HepG2 (cell line): ENCODE measurements around the gene RABEPK. TPM values are rescaled to one million over a fixed set of nuclear protein-coding genes. Genes with fewer than 3 reads are reported as not detected.

Source experiments
- ARNT ChIP-seq: fragments of 450-650 bp; IDR thresholded peaks from 2 replicates; pipeline ENCODE4 v1.6.1; 2017
- ATF3 ChIP-seq: sonication (generic); formaldehyde crosslinking; IDR thresholded peaks from 2 replicates; pipeline ENCODE4 v1.4.0; 2020; ENCODE audit warnings: missing genetic modification reagents
- CSRNP1 ChIP-seq: sonication (generic); formaldehyde crosslinking; IDR thresholded peaks from 2 replicates; pipeline ENCODE4 v1.8.1; 2023; ENCODE audit warnings: mild to moderate bottlenecking, missing genetic modification reagents
- FOXA3 ChIP-seq: IDR thresholded peaks from 2 replicates; pipeline ENCODE4 v1.6.1; 2016; ENCODE audit warnings: missing genetic modification reagents, missing compliant biosample characterization
- HDAC6 ChIP-seq: fragments of 200-600 bp; sonication (generic); IDR thresholded peaks from 2 replicates; pipeline ENCODE4 v1.7.0; 2017; ENCODE audit warnings: mild to moderate bottlenecking, antibody characterized with exemption, low read length, low read depth
- HMG20B ChIP-seq: conservative IDR thresholded peaks from 2 replicates; pipeline ENCODE4 v1.6.1; 2016; ENCODE audit warnings: missing genetic modification reagents, missing compliant biosample characterization
- KDM3A ChIP-seq: IDR thresholded peaks from 2 replicates; pipeline ENCODE4 v1.6.1; 2018; ENCODE audit warnings: low read depth, missing compliant biosample characterization
- MED13 ChIP-seq: sonication (generic); formaldehyde crosslinking; IDR thresholded peaks from 2 replicates; pipeline ENCODE4 v1.5.0; 2020; ENCODE audit warnings: missing genetic modification reagents
- NR2C2 ChIP-seq: sonication (generic); formaldehyde crosslinking; IDR thresholded peaks from 2 replicates; pipeline ENCODE4 v1.4.0; 2020; ENCODE audit warnings: missing genetic modification reagents, mild to moderate bottlenecking, moderate library complexity, borderline replicate concordance
- PTBP1 ChIP-seq: fragments of 200-400 bp; formaldehyde crosslinking; IDR thresholded peaks from 2 replicates; pipeline ENCODE4 v1.6.1; 2018; ENCODE audit warnings: low read length, low read depth; ENCODE audit not compliant: poor library complexity, severe bottlenecking
- SALL1 ChIP-seq: sonication (generic); formaldehyde crosslinking; IDR thresholded peaks from 2 replicates; pipeline ENCODE4 v1.8.0; 2022; ENCODE audit warnings: mild to moderate bottlenecking, missing genetic modification reagents
- SMC3 ChIP-seq: IDR thresholded peaks from 2 replicates; pipeline ENCODE4 v1.6.1; 2011; ENCODE audit warnings: low read length, improper control_type of control experiment
- SP4 ChIP-seq: sonication (generic); formaldehyde crosslinking; IDR thresholded peaks from 2 replicates; pipeline ENCODE4 v1.8.1; 2023; ENCODE audit warnings: mild to moderate bottlenecking, missing genetic modification reagents
- TRIM22 ChIP-seq: fragments of 450-650 bp; IDR thresholded peaks from 2 replicates; pipeline ENCODE4 v1.6.1; 2017
- ZBTB8A ChIP-seq: sonication (generic); formaldehyde crosslinking; IDR thresholded peaks from 2 replicates; pipeline ENCODE4 v1.4.0; 2020; ENCODE audit warnings: mild to moderate bottlenecking, low read depth, missing genetic modification reagents, borderline replicate concordance
- ZNF557 ChIP-seq: sonication (generic); formaldehyde crosslinking; IDR thresholded peaks from 2 replicates; pipeline ENCODE4 v1.4.0; 2020; ENCODE audit warnings: missing genetic modification reagents
- ZNF558 ChIP-seq: sonication (generic); formaldehyde crosslinking; IDR thresholded peaks from 2 replicates; pipeline ENCODE4 v1.9.0; 2022; ENCODE audit warnings: mild to moderate bottlenecking, missing genetic modification reagents, borderline replicate concordance
- ZNF577 ChIP-seq: sonication (generic); formaldehyde crosslinking; IDR thresholded peaks from 2 replicates; pipeline ENCODE4 v1.4.0; 2020; ENCODE audit warnings: mild to moderate bottlenecking, low read depth, missing genetic modification reagents, borderline replicate concordance
- ZSCAN20 ChIP-seq: sonication (generic); formaldehyde crosslinking; IDR thresholded peaks from 2 replicates; pipeline ENCODE4 v1.4.0; 2020; ENCODE audit warnings: missing genetic modification reagents, mild to moderate bottlenecking, borderline replicate concordance
- polyA plus RNA-seq, 8 experiments: library from polyadenylated mRNA; depleted of rRNA in 3 of 8; stranded (reverse) in 7 of 8; unstranded in 1 of 8; fragments of >200 nt; fragmentation: Illumina TruSeq in 4 of 8; extraction: Trizol in 4 of 8; gene quantifications; 2 replicates each; pipeline versions ENCODE4 v1.2.1 to v1.2.3, GENCODE V29; 2011 to 2016; ENCODE audit warnings: low read depth in 4 of 8, missing spikeins in 1 of 8, mixed read lengths in 1 of 8; ENCODE audit not compliant: insufficient read depth in 1 of 8
- total RNA-seq, 5 experiments: library from RNA; depleted of rRNA; stranded (reverse); fragments of >200 nt; fragmentation: Illumina TruSeq; extraction: Trizol; gene quantifications; 2 replicates each; pipeline ENCODE4 v1.2.3, GENCODE V29; 2016; ENCODE audit warnings: low read depth in 1 of 5
- TF ChIP-seq, protein P1 (sequence below): sonication (generic); formaldehyde crosslinking; IDR thresholded peaks from 2 replicates; pipeline ENCODE4 v1.5.0; 2020; ENCODE audit warnings: mild to moderate bottlenecking, missing genetic modification reagents, borderline replicate concordance

RABEPK gene
- total and polyA plus RNA-seq, 2 of the 13 experiments (the other 11 are each of a cell fraction or from before 2014, with no cell fraction given): 75.5 to 90.0 TPM

GRCh38 chr9:125241000-125241862 lies 40.9 kb downstream of the RABEPK start, which contains the start of gene HSPA5 (continued):
- 0 out of 2 replicates have a peak, but pooled peaks have one; percentile 23 for TF ChIP-seq ATF3 (CRISPR knock-in tag)
- peak; percentile 64 for TF ChIP-seq SP4 (CRISPR knock-in tag)
- no peak for TF ChIP-seq SMC3
- TF ChIP-seq ZNF577: no peak
- TF ChIP-seq HDAC6: no peak
- 0 out of 2 replicates have a peak, but pooled peaks have one; percentile 50 for TF ChIP-seq ZSCAN20 (CRISPR knock-in tag)
- TF ChIP-seq, protein P1, sequence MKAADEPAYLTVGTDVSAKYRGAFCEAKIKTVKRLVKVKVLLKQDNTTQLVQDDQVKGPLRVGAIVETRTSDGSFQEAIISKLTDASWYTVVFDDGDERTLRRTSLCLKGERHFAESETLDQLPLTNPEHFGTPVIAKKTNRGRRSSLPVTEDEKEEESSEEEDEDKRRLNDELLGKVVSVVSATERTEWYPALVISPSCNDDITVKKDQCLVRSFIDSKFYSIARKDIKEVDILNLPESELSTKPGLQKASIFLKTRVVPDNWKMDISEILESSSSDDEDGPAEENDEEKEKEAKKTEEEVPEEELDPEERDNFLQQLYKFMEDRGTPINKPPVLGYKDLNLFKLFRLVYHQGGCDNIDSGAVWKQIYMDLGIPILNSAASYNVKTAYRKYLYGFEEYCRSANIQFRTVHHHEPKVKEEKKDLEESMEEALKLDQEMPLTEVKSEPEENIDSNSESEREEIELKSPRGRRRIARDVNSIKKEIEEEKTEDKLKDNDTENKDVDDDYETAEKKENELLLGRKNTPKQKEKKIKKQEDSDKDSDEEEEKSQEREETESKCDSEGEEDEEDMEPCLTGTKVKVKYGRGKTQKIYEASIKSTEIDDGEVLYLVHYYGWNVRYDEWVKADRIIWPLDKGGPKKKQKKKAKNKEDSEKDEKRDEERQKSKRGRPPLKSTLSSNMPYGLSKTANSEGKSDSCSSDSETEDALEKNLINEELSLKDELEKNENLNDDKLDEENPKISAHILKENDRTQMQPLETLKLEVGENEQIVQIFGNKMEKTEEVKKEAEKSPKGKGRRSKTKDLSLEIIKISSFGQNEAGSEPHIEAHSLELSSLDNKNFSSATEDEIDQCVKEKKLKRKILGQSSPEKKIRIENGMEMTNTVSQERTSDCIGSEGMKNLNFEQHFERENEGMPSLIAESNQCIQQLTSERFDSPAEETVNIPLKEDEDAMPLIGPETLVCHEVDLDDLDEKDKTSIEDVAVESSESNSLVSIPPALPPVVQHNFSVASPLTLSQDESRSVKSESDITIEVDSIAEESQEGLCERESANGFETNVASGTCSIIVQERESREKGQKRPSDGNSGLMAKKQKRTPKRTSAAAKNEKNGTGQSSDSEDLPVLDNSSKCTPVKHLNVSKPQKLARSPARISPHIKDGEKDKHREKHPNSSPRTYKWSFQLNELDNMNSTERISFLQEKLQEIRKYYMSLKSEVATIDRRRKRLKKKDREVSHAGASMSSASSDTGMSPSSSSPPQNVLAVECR (CRISPR knock-in tag): peak; percentile 98
- TF ChIP-seq ZNF558 (CRISPR knock-in tag): no peak
- no peak; the same call in 1 of the 2 replicates for TF ChIP-seq CSRNP1 (CRISPR knock-in tag)
- TF ChIP-seq ZBTB8A (CRISPR knock-in tag): no peak
- TF ChIP-seq TRIM22: no peak
- 0 out of 2 replicates have a peak, but pooled peaks have one; percentile 18 for TF ChIP-seq KDM3A
- TF ChIP-seq ARNT: no peak
- 0 out of 2 replicates have a peak, but pooled peaks have one; percentile 50 for TF ChIP-seq ZNF557 (CRISPR knock-in tag)
- no peak for TF ChIP-seq PTBP1
- no peak; the same call in none of the 2 replicates for TF ChIP-seq FOXA3 (CRISPR knock-in tag)
- no peak for TF ChIP-seq HMG20B (CRISPR knock-in tag)
- peak; percentile 99 for TF ChIP-seq NR2C2 (CRISPR knock-in tag)
- TF ChIP-seq SALL1 (CRISPR knock-in tag): peak; percentile 24
- peak; percentile 89 for TF ChIP-seq MED13 (CRISPR knock-in tag)
